Measurements from ENCODE around the gene PDGFD. TPM values are rescaled to one million over a fixed set of nuclear protein-coding genes. Genes with fewer than 3 reads are reported as not detected.
"Not testable (repeated sequence)": the region's sequence is repeated elsewhere in the genome, so short reads cannot be mapped to it uniquely, and the experiment has no call there.

The PDGFD gene
- total RNA-seq, 1 experiment from 2014 or later, result 38.6 TPM

GRCh38 chr11:104054911-104055529, 108.9 kb downstream of the PDGFD start:
- no peak for DNase-seq (ENCODE audit: low read depth)

- no peak for DNase-seq (ENCODE audit: low read depth)
Measured at GRCh38 chr11:104053743-104054478, 110.0 kb downstream of the PDGFD start.

- DNase-seq (ENCODE audit: low read depth), result no peak
Measured at GRCh38 chr11:104051778-104052177, 112.2 kb downstream of the PDGFD start.

- DNase-seq (ENCODE audit: low read depth), result no peak
Measured at GRCh38 chr11:104049116-104049515, 114.8 kb downstream of the PDGFD start.

- DNase-seq (ENCODE audit: low read depth), result not testable (repeated sequence)
Measured at GRCh38 chr11:104046858-104047257, 117.1 kb downstream of the PDGFD start.

GRCh38 chr11:104046331-104046730, 117.6 kb downstream of the PDGFD start:
- DNase-seq (ENCODE audit: low read depth), result no peak

GRCh38 chr11:104043678-104044239, 120.2 kb downstream of the PDGFD start:
- DNase-seq (ENCODE audit: low read depth), result peak; percentile 67

GRCh38 chr11:104043142-104043541, 120.8 kb downstream of the PDGFD start:
- DNase-seq (ENCODE audit: low read depth), result peak; percentile 40

GRCh38 chr11:104041792-104042191, 122.2 kb downstream of the PDGFD start:
- DNase-seq (ENCODE audit: low read depth), result no peak

GRCh38 chr11:104036995-104037394, 127.0 kb downstream of the PDGFD start:
- DNase-seq (ENCODE audit: low read depth), result no peak

- DNase-seq (ENCODE audit: low read depth), result no peak
Measured at GRCh38 chr11:104036588-104036987, 127.4 kb downstream of the PDGFD start, which contains the start of gene DDI1. DDI1 (plus strand) TSS chr11:104036640; CDS start chr11:104036823, 183 bp downstream.

- no peak for DNase-seq (ENCODE audit: low read depth)
Measured at GRCh38 chr11:104033561-104033960, 130.4 kb downstream of the PDGFD start.

GRCh38 chr11:104033134-104033533, 130.8 kb downstream of the PDGFD start:
- peak; percentile 88 for DNase-seq (ENCODE audit: low read depth)

- DNase-seq (ENCODE audit: low read depth), result peak; percentile 58
Measured at GRCh38 chr11:104028476-104029263, 135.3 kb downstream of the PDGFD start.

- DNase-seq (ENCODE audit: low read depth), result no peak
Measured at GRCh38 chr11:104024572-104024971, 139.4 kb downstream of the PDGFD start.

- no peak for DNase-seq (ENCODE audit: low read depth)
Measured at GRCh38 chr11:104015649-104016415, 148.1 kb downstream of the PDGFD start.

GRCh38 chr11:104011044-104011443, 152.9 kb downstream of the PDGFD start:
- DNase-seq (ENCODE audit: low read depth), result no peak

GRCh38 chr11:104009744-104010143, 154.2 kb downstream of the PDGFD start:
- DNase-seq (ENCODE audit: low read depth), result no peak

GRCh38 chr11:104005234-104005855, 158.6 kb downstream of the PDGFD start:
- DNase-seq (ENCODE audit: low read depth), result peak; percentile 74

- peak; percentile 80 for DNase-seq (ENCODE audit: low read depth)
Measured at GRCh38 chr11:104003491-104003890, 160.5 kb downstream of the PDGFD start.

GRCh38 chr11:104001561-104002056, 162.3 kb downstream of the PDGFD start:
- peak; percentile 47 for DNase-seq (ENCODE audit: low read depth)
